ACC112 (cell line): ENCODE measurements around the gene RCOR2.
A peak's percentile ranks its signal among the peaks of the same experiment; 100 is the strongest.

Source experiments
- H2AFZ ChIP-seq: fragments of 200-600 bp; sonication (generic); one replicate; pipeline ENCODE4 v1.6.0; 2017; ENCODE audit warnings: antibody characterized with exemption, low read length; ENCODE audit not compliant: unreplicated experiment
- H3K27ac ChIP-seq: fragments of 200-600 bp; sonication (generic); 2 replicates; pipeline ENCODE4 v1.5.1; 2014; ENCODE audit warnings: low read depth, mild to moderate bottlenecking, antibody characterized with exemption, low read length, moderate library complexity
- H3K27me3 ChIP-seq: fragments of 200-600 bp; sonication (generic); 2 replicates; pipeline ENCODE4 v1.6.1; 2014; ENCODE audit warnings: mild to moderate bottlenecking, antibody characterized with exemption, low read length, moderate library complexity, mixed read lengths; ENCODE audit not compliant: insufficient read depth
- H3K36me3 ChIP-seq: fragments of 200-600 bp; sonication (generic); 2 replicates; pipeline ENCODE4 v1.6.1; 2016; ENCODE audit warnings: mild to moderate bottlenecking, antibody characterized with exemption, low read length, moderate library complexity, mixed read lengths; ENCODE audit not compliant: insufficient read depth
- H3K4me1 ChIP-seq: fragments of 200-600 bp; sonication (generic); one replicate; pipeline ENCODE4 v1.6.1; 2016; ENCODE audit warnings: low read length, mixed read lengths; ENCODE audit not compliant: insufficient read depth, unreplicated experiment, control insufficient read depth
- H3K4me3 ChIP-seq: fragments of 200-600 bp; sonication (generic); 2 replicates; pipeline ENCODE4 v1.5.1; 2014; ENCODE audit warnings: mild to moderate bottlenecking, low read depth, low read length
- H3K79me2 ChIP-seq: fragments of 200-600 bp; sonication (generic); one replicate; pipeline ENCODE4 v1.6.0; 2016; ENCODE audit warnings: low read length; ENCODE audit not compliant: control insufficient read depth, unreplicated experiment, insufficient read depth

Gene RCOR2

GRCh38 chr11:63889344-63889743 is 27.6 kb downstream of the RCOR2 start:
- Histone ChIP-seq H3K27me3 (no peaks in the 10 kb centered on the region), H3K4me3 (no peak overlapping the region), H3K27ac (no peak overlapping the region), H2AFZ (no peak overlapping the region), H3K36me3 (peaks cover 12% of the 10 kb centered on the region; the same call in 1 of the 2 replicates), H3K79me2 (peaks cover 60% of the 10 kb centered on the region), H3K4me1 (peaks cover 25% of the 10 kb centered on the region)

- Histone ChIP-seq H3K27ac (peak overlapping the region; percentile 8), H3K36me3 (peaks cover 7% of the 10 kb centered on the region; the same call in 1 of the 2 replicates), H3K79me2 (peaks cover 57% of the 10 kb centered on the region), H2AFZ (no peak overlapping the region), H3K27me3 (no peaks in the 10 kb centered on the region), H3K4me3 (peak overlapping the region; percentile 52), H3K4me1 (peaks cover 25% of the 10 kb centered on the region)
Measured at GRCh38 chr11:63888170-63889086, 28.5 kb downstream of the RCOR2 start.

- H3K27me3 ChIP-seq, result no peaks in the 10 kb centered on the region
- peaks cover 25% of the 10 kb centered on the region for H3K4me1 ChIP-seq
- no peak overlapping the region for H2AFZ ChIP-seq
- peaks cover 5% of the 10 kb centered on the region; the same call in 1 of the 2 replicates for H3K36me3 ChIP-seq
- H3K4me3 ChIP-seq, result no peak overlapping the region
- H3K27ac ChIP-seq, result peak overlapping the region; percentile 8; the same call in 1 of the 2 replicates
- H3K79me2 ChIP-seq, result peaks cover 56% of the 10 kb centered on the region
Measured at GRCh38 chr11:63887386-63887999, 29.5 kb downstream of the RCOR2 start.

GRCh38 chr11:63884196-63884932 is 32.6 kb downstream of the RCOR2 start:
- Histone ChIP-seq H3K4me3 (no peak overlapping the region), H3K36me3 (no peaks in the 10 kb centered on the region), H2AFZ (no peak overlapping the region), H3K4me1 (peaks cover 39% of the 10 kb centered on the region), H3K27me3 (no peaks in the 10 kb centered on the region), H3K27ac (no peak overlapping the region), H3K79me2 (peaks cover 55% of the 10 kb centered on the region)

GRCh38 chr11:63883791-63884190 is 33.2 kb downstream of the RCOR2 start:
- H3K27ac ChIP-seq, result no peak overlapping the region

GRCh38 chr11:63882555-63883242 is 34.3 kb downstream of the RCOR2 start:
- no peak overlapping the region for H3K27ac ChIP-seq
- H3K79me2 ChIP-seq, result peaks cover 53% of the 10 kb centered on the region
- no peaks in the 10 kb centered on the region for H3K36me3 ChIP-seq
- no peak overlapping the region for H3K4me3 ChIP-seq
- H3K4me1 ChIP-seq, result peaks cover 33% of the 10 kb centered on the region
- no peaks in the 10 kb centered on the region for H3K27me3 ChIP-seq
- H2AFZ ChIP-seq, result no peak overlapping the region

More at GRCh38 chr11:63883791-63884190, 33.2 kb downstream of the RCOR2 start:
- Histone ChIP-seq H3K4me3 (no peak overlapping the region), H3K79me2 (peaks cover 49% of the 10 kb centered on the region), H3K27me3 (no peaks in the 10 kb centered on the region), H3K36me3 (no peaks in the 10 kb centered on the region), H3K4me1 (peaks cover 40% of the 10 kb centered on the region), H2AFZ (no peak overlapping the region)

- Histone ChIP-seq H3K36me3 (no peaks in the 10 kb centered on the region), H3K79me2 (peaks cover 59% of the 10 kb centered on the region), H3K4me3 (peak overlapping the region; percentile 26), H3K4me1 (peaks cover 22% of the 10 kb centered on the region), H2AFZ (no peak overlapping the region), H3K27me3 (no peaks in the 10 kb centered on the region), H3K27ac (peak overlapping the region; percentile 46)
Measured at GRCh38 chr11:63880403-63880790, 36.6 kb downstream of the RCOR2 start.

GRCh38 chr11:63879598-63880402 is 37.2 kb downstream of the RCOR2 start:
- peaks cover 64% of the 10 kb centered on the region for H3K79me2 ChIP-seq
- H3K27me3 ChIP-seq, result no peaks in the 10 kb centered on the region
- H3K36me3 ChIP-seq, result no peaks in the 10 kb centered on the region
- peak overlapping the region; percentile 46 for H3K27ac ChIP-seq
- H3K4me1 ChIP-seq, result peaks cover 22% of the 10 kb centered on the region
- no peak overlapping the region for H2AFZ ChIP-seq
- peak overlapping the region; percentile 26; the same call in 1 of the 2 replicates for H3K4me3 ChIP-seq

- Histone ChIP-seq H2AFZ (no peak overlapping the region), H3K27me3 (no peaks in the 10 kb centered on the region), H3K4me3 (no peak overlapping the region), H3K79me2 (peaks cover 75% of the 10 kb centered on the region), H3K36me3 (no peaks in the 10 kb centered on the region), H3K4me1 (peaks cover 29% of the 10 kb centered on the region), H3K27ac (no peak overlapping the region)
Measured at GRCh38 chr11:63877658-63878241, 39.2 kb downstream of the RCOR2 start.
